Testis (tissue), 3 donors: ENCODE results near the gene COX7B2. TPM values are rescaled to one million over a fixed set of nuclear protein-coding genes. Genes with fewer than 3 reads are reported as not detected.
A peak's percentile ranks its signal among the peaks of the same experiment; 100 is the strongest.

Source experiments
- DNase-seq: peaks from one replicate; pipeline ENCODE4 v3.0.0-alpha.2; 2019
- H3K27ac ChIP-seq, 2 donors: fragments of 200-600 bp; sonication (generic); one replicate each; pipeline ENCODE4 v1.5.1; 2019
- H3K27me3 ChIP-seq: fragments of 200-600 bp; sonication (generic); one replicate; pipeline ENCODE4 v1.5.1; 2019
- H3K36me3 ChIP-seq: fragments of 200-600 bp; sonication (generic); one replicate; pipeline ENCODE4 v1.5.1; 2017; ENCODE audit warnings: low read depth; ENCODE audit errors: missing control alignments
- H3K4me1 ChIP-seq: fragments of 200-600 bp; sonication (generic); one replicate; pipeline ENCODE4 v1.5.1; 2019
- H3K4me3 ChIP-seq, 2 donors: fragments of 200-600 bp; sonication (generic); one replicate each; pipeline ENCODE4 v1.5.1; 2017 to 2019
- H3K9me3 ChIP-seq: fragments of 200-600 bp; sonication (generic); one replicate; pipeline ENCODE4 v1.5.1; 2017
- POLR2A ChIP-seq: fragments of 450-650 bp; IDR thresholded peaks from one replicate; pipeline ENCODE4 v1.6.1; 2017; ENCODE audit warnings: antibody characterized with exemption, mild to moderate bottlenecking, moderate library complexity
- WGBS, 2 donors: methylation state at CpG; one replicate each; pipeline ENCODE4 v1.1.5; 2018; 5-methylcytosine and 5-hydroxymethylcytosine counted together
- intact Hi-C: fragments of 100-400 bp; cut with DNase I; formaldehyde crosslinking; loops from one replicate; pipeline ENCODE4 v1.15.1; 2023; ENCODE audit warnings: low total_unique reads
- polyA plus RNA-seq: library from polyadenylated mRNA; stranded (reverse); fragments of 350-450 nt; fragmentation: Illumina TruSeq; extraction: RNeasy Lipid Tissue Mini Kit (QIAGEN cat#74804); gene quantifications from one replicate; pipeline ENCODE4 v1.2.3, GENCODE V29; 2014; ENCODE audit warnings: low read depth, low replicate concordance; ENCODE audit not compliant: insufficient read depth
- total RNA-seq, 2 donors: library from RNA; depleted of rRNA; stranded (reverse); fragments of >200 nt; gene quantifications; one replicate each; pipeline ENCODE4 v1.2.3, GENCODE V29; 2016
- TF ChIP-seq, protein P1 (sequence below), 3 experiments: fragments of 450-650 bp in 2 of 3; fragments of 200-600 bp in 1 of 3; sonication (generic) in 1 of 3; IDR thresholded peaks; one replicate each; pipeline ENCODE4 v1.5.1; 2016 to 2019; ENCODE audit warnings: antibody characterized with exemption in 3 of 3, mild to moderate bottlenecking in 2 of 3, moderate library complexity in 1 of 3

The COX7B2 gene
- total and polyA plus RNA-seq, 3 donors from 2014 or later = 14.3 to 199 (median 17.0) TPM

DNA sequence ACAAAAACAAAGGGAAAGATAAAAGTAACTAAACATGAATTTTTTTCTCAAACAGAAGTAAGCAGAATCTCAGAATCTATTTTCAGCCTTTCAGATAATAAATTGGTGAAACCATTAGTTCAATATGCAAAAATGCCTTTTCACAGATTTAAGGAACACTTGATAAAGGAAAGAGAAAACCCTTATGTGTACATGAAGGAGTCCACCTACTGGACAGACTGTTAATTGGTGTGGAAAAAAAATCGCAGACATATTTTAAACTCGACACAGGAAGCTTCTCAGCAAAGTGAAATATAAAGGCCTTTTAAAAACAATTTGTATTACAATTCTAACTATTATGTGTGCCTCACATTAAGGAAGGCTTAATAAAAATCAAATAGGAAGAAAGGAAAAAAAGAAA is 22.3 kb downstream of the COX7B2 start:
- TF ChIP-seq, protein P1, sequence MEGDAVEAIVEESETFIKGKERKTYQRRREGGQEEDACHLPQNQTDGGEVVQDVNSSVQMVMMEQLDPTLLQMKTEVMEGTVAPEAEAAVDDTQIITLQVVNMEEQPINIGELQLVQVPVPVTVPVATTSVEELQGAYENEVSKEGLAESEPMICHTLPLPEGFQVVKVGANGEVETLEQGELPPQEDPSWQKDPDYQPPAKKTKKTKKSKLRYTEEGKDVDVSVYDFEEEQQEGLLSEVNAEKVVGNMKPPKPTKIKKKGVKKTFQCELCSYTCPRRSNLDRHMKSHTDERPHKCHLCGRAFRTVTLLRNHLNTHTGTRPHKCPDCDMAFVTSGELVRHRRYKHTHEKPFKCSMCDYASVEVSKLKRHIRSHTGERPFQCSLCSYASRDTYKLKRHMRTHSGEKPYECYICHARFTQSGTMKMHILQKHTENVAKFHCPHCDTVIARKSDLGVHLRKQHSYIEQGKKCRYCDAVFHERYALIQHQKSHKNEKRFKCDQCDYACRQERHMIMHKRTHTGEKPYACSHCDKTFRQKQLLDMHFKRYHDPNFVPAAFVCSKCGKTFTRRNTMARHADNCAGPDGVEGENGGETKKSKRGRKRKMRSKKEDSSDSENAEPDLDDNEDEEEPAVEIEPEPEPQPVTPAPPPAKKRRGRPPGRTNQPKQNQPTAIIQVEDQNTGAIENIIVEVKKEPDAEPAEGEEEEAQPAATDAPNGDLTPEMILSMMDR (IDR thresholded peaks at IDR 0.05) = peak in 1 of 3 experiments; percentile 31
- TF ChIP-seq POLR2A = no peak
- H3K36me3 ChIP-seq = no peaks in the 10 kb centered on the region
- intact Hi-C loops = no loop called here
- no peaks in the 10 kb centered on the region for H3K9me3 ChIP-seq
- 23 to 31% methylated on average over 2 of the region's 2 CpGs for WGBS, 2 donors
- H3K27me3 ChIP-seq = no peaks in the 10 kb centered on the region
- no peak overlapping the region for H3K4me3 ChIP-seq
- H3K4me1 ChIP-seq = no peaks in the 10 kb centered on the region
- no peak overlapping the region for H3K27ac ChIP-seq
- DNase-seq = no peak

DNA sequence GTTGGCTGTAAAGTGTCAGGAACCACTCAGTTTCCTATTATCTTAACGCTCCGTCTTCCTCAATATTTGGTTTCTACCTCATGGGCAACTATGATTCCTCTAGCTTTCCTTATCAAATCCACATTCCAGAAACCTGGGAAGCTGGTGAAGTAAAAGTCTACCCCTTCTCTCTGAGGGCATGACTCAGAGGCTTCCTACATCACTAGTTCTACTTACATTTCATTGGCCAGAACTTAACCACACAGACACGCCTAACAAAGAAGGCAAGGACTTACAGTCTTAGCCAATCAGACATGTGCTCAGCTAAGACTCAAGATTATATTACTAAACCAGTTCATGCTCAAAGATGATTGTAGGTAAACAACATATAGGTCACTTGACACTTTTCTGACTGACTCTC is 30.4 kb downstream of the COX7B2 start:
- DNase-seq = no peak
- Histone ChIP-seq H3K27me3 (no peaks in the 10 kb centered on the region), H3K36me3 (no peaks in the 10 kb centered on the region), H3K9me3 (no peaks in the 10 kb centered on the region), H3K4me3 (no peak overlapping the region), H3K27ac (no peak overlapping the region), H3K4me1 (no peaks in the 10 kb centered on the region)
- TF ChIP-seq, protein P1 (IDR thresholded peaks at IDR 0.05) = no peak
- no peak for TF ChIP-seq POLR2A
- 86 to 94% methylated on average over 3 of the region's 3 CpGs for WGBS, 2 donors
- intact Hi-C loops = no loop called here

DNA sequence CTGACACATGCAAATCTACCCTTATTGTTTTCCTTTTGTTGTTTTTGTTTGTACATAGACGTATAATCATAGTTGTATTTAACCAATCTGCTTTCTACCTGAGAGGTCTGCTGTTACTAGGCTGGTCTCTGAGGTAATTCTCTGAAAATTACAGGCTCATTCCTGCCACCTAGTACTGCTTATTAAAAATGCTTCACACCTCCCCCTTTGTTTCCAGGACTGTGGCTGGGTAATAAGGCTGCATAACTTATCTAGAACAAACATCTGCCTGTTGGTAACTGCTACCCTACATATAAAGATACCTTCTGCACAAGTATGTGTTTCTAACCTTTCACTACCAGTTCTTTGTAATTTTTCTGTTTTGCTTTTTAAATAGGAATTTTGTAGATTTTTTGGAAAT is 34.2 kb downstream of the COX7B2 start:
- no peaks in the 10 kb centered on the region for H3K9me3 ChIP-seq
- no peak for DNase-seq
- no peaks in the 10 kb centered on the region for H3K4me1 ChIP-seq
- WGBS, 2 donors = 77 to 81% methylated on average over 1 of the region's 1 CpG
- no peaks in the 10 kb centered on the region for H3K36me3 ChIP-seq
- no peak overlapping the region for H3K27ac ChIP-seq
- no peak for TF ChIP-seq POLR2A
- TF ChIP-seq, protein P1 (IDR thresholded peaks at IDR 0.05) = no peak
- no peaks in the 10 kb centered on the region for H3K27me3 ChIP-seq
- intact Hi-C loops = no loop called here
- no peak overlapping the region for H3K4me3 ChIP-seq

DNA sequence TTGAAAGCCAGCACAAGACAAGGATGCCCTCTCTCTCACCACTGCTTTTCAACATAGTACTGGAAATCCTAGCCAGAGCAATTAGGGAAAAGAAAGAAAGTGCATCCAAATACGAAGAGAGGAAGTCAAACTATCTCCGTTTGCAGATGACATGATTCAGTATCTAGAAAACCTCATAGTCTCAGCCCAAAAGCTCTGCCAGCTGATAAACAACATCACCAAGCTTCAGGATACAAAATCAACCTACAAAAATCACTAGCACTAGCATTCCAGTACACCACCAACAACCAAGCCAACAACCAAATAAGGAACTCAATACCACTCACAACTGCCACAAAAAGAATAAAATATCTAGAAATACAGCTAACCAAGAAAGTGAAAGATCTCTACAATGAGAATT is 38.6 kb downstream of the COX7B2 start:
- H3K27me3 ChIP-seq = no peaks in the 10 kb centered on the region
- 70 to 80% methylated on average over 2 of the region's 2 CpGs for WGBS, 2 donors
- no peak for TF ChIP-seq POLR2A
- TF ChIP-seq, protein P1 (IDR thresholded peaks at IDR 0.05) = no peak
- H3K4me1 ChIP-seq = no peaks in the 10 kb centered on the region
- no peak overlapping the region for H3K27ac ChIP-seq
- intact Hi-C loops = no loop called here
- no peaks in the 10 kb centered on the region for H3K9me3 ChIP-seq
- H3K36me3 ChIP-seq = no peaks in the 10 kb centered on the region
- no peak overlapping the region for H3K4me3 ChIP-seq
- DNase-seq = no peak

DNA sequence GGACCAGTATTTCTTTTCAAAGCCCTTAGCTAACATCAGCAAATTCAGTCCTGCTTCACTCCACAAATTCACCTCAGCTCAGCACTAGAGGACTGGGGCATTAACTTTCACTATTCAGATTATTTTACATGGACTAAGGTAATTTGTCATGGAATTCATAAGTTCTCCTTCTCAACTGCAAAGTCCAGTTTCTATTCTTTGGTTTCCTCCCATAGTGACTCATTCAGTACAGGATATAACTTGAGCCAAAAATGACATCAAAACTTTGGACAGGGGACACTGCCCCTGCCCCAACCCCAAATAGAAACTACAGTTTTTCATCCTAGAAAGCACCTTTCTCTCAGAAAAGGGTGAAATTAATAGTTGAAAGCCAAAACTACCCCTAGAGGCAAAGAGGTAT is 52.7 kb downstream of the COX7B2 start:
- Histone ChIP-seq H3K4me3 (no peak overlapping the region), H3K9me3 (no peaks in the 10 kb centered on the region), H3K4me1 (no peaks in the 10 kb centered on the region), H3K27me3 (no peaks in the 10 kb centered on the region), H3K27ac (no peak overlapping the region), H3K36me3 (no peaks in the 10 kb centered on the region)
- no peak for TF ChIP-seq POLR2A
- TF ChIP-seq, protein P1 (IDR thresholded peaks at IDR 0.05) = no peak
- DNase-seq = no peak
- intact Hi-C loops = no loop called here
